A549 (cell line): Measurements from ENCODE around the gene EPS15. TPM values are rescaled to one million over a fixed set of nuclear protein-coding genes. Genes with fewer than 3 reads are reported as not detected.
A peak's percentile ranks its signal among the peaks of the same experiment; 100 is the strongest.

ENCODE experiments used
- ATAC-seq, 2 experiments: fragments of 200-7000 bp in 1 of 2; fragments of >200 bp in 1 of 2; cut with Nextera tagmentation in 1 of 2; cut with Tn5 transposase in 1 of 2; 3 replicates each; pipeline versions ENCODE4 v1.8.0 to v1.9.1; 2018 to 2020; ENCODE audit warnings: mild to moderate bottlenecking in 1 of 2, moderate library complexity in 1 of 2
- CTCF ChIA-PET: fragments of 300-600 bp; sonication (Branson Sonifier 250); formaldehyde crosslinking; extraction: SDS; loops from one replicate; lab custom pipeline; 2021; ENCODE audit warnings: antibody characterized with exemption, inconsistent platforms; lab: Yijun Ruan, JAX
- POLR2A ChIA-PET: fragments of 350-600 bp; formaldehyde crosslinking; extraction: SDS; loops from one replicate; lab custom pipeline; 2021; ENCODE audit warnings: antibody characterized with exemption, inconsistent platforms; lab: Yijun Ruan, JAX
- DNase-seq, 2 experiments: peaks; one replicate each; pipeline versions ENCODE4 v3.0.0 to v3.0.0-alpha.2; 2011 to 2016; ENCODE audit warnings: low read depth in 1 of 2, low spot score in 1 of 2
- FAIRE-seq: peaks from 2 replicates; lab custom pipeline; 2011; peaks lifted over from hg19 to GRCh38; lab: Jason Lieb, UNC
- H3K27ac ChIP-seq, 2 experiments: fragments of >200 bp; sonication (Bioruptor Twin); formaldehyde crosslinking; 3 replicates each; pipeline ENCODE4 v1.5.1; 2016 to 2017
- H3K4me1 ChIP-seq: fragments of >200 bp; sonication (Bioruptor Twin); formaldehyde crosslinking; 3 replicates; pipeline ENCODE4 v1.6.1; 2016
- H3K4me2 ChIP-seq: fragments of >200 bp; sonication (Bioruptor Twin); formaldehyde crosslinking; 3 replicates; pipeline ENCODE4 v1.6.1; 2016
- H3K4me3 ChIP-seq: fragments of >200 bp; sonication (Bioruptor Twin); formaldehyde crosslinking; 3 replicates; pipeline ENCODE4 v1.5.1; 2016
- H3K9me3 ChIP-seq: fragments of >200 bp; sonication (Bioruptor Twin); formaldehyde crosslinking; 3 replicates; pipeline ENCODE4 v1.6.1; 2016
- ATOH8 ChIP-seq: fragments of 250-450 bp; sonication (Bioruptor Pico); IDR thresholded peaks from 2 replicates; pipeline ENCODE4 v1.5.0; 2020; ENCODE audit warnings: low read depth, mild to moderate bottlenecking, moderate library complexity
- CEBPB ChIP-seq, 2 experiments: fragments of >200 bp in 1 of 2; sonication (Bioruptor Twin) in 1 of 2; formaldehyde crosslinking in 1 of 2; IDR thresholded peaks; 2 replicates each; pipeline ENCODE4 v1.6.1; 2012 to 2016
- EHF ChIP-seq: fragments of 250-450 bp; sonication (Bioruptor Pico); IDR thresholded peaks from 2 replicates; pipeline ENCODE4 v1.5.0; 2020; ENCODE audit warnings: mild to moderate bottlenecking
- EHMT2 ChIP-seq: fragments of 200-600 bp; sonication (generic); IDR thresholded peaks from 2 replicates; pipeline ENCODE4 v1.6.1; 2016; ENCODE audit warnings: antibody characterized with exemption, low read depth, mild to moderate bottlenecking, moderate library complexity
- FOSB ChIP-seq: fragments of 250-450 bp; sonication (Bioruptor Pico); IDR thresholded peaks from 2 replicates; pipeline ENCODE4 v1.5.0; 2020; ENCODE audit warnings: mild to moderate bottlenecking, moderate library complexity
- FOSL2 ChIP-seq, 2 experiments: fragments of 450-650 bp in 1 of 2; fragments of >200 bp in 1 of 2; sonication (Bioruptor Twin) in 1 of 2; formaldehyde crosslinking; IDR thresholded peaks; 2 replicates each; pipeline versions ENCODE4 v1.5.0 to v1.6.1; 2016 to 2020; ENCODE audit warnings: mild to moderate bottlenecking in 1 of 2, moderate library complexity in 1 of 2
- FOXS1 ChIP-seq: fragments of 250-450 bp; sonication (Bioruptor Pico); IDR thresholded peaks from 2 replicates; pipeline ENCODE4 v1.5.0; 2020; ENCODE audit warnings: mild to moderate bottlenecking, moderate library complexity
- HEYL ChIP-seq: fragments of 250-450 bp; sonication (Bioruptor Pico); IDR thresholded peaks from 2 replicates; pipeline ENCODE4 v1.8.0; 2021; ENCODE audit warnings: mild to moderate bottlenecking, moderate library complexity
- HMGXB4 ChIP-seq: fragments of 250-450 bp; sonication (Bioruptor Pico); IDR thresholded peaks from 2 replicates; pipeline ENCODE4 v1.5.0; 2021; ENCODE audit warnings: mild to moderate bottlenecking, moderate library complexity, borderline replicate concordance
- HOXA7 ChIP-seq: fragments of 250-450 bp; sonication (Bioruptor Pico); IDR thresholded peaks from 2 replicates; pipeline ENCODE4 v1.5.0; 2020; ENCODE audit warnings: mild to moderate bottlenecking, moderate library complexity
- HOXB13 ChIP-seq: fragments of 250-450 bp; sonication (Bioruptor Pico); IDR thresholded peaks from 2 replicates; pipeline ENCODE4 v1.5.0; 2020; ENCODE audit warnings: low read depth, mild to moderate bottlenecking, moderate library complexity
- KDM1A ChIP-seq: fragments of 200-600 bp; sonication (generic); IDR thresholded peaks from 2 replicates; pipeline ENCODE4 v1.6.1; 2016; ENCODE audit warnings: low read depth, mild to moderate bottlenecking
- MAFK ChIP-seq: fragments of 450-650 bp; IDR thresholded peaks from 2 replicates; pipeline ENCODE4 v1.6.1; 2014; ENCODE audit not compliant: partially characterized antibody
- MAX ChIP-seq: IDR thresholded peaks from 2 replicates; pipeline ENCODE4 v1.6.1; 2012
- MAZ ChIP-seq: fragments of 150-350 bp; IDR thresholded peaks from 2 replicates; pipeline ENCODE4 v1.6.1; 2014; ENCODE audit warnings: antibody characterized with exemption, low read depth, low read length, borderline replicate concordance
- NR3C1 ChIP-seq: fragments of >200 bp; sonication (Bioruptor Twin); formaldehyde crosslinking; IDR thresholded peaks from 3 replicates; pipeline ENCODE4 v1.6.1; 2017
- RAD21 ChIP-seq, 2 experiments: fragments of >200 bp in 1 of 2; sonication (Bioruptor Twin) in 1 of 2; formaldehyde crosslinking in 1 of 2; IDR thresholded peaks in 1 of 2; conservative IDR thresholded peaks in 1 of 2; 2 replicates in 1 of 2; 3 replicates in 1 of 2; pipeline ENCODE4 v1.6.1; 2012 to 2018; ENCODE audit warnings: inconsistent platforms in 1 of 2
- RFX5 ChIP-seq: fragments of 450-650 bp; IDR thresholded peaks from 2 replicates; pipeline ENCODE4 v1.7.1; 2014; ENCODE audit warnings: antibody characterized with exemption, mild to moderate bottlenecking, moderate library complexity
- RNF2 ChIP-seq: fragments of 200-600 bp; sonication (generic); IDR thresholded peaks from 2 replicates; pipeline ENCODE4 v1.6.1; 2016; ENCODE audit warnings: low read depth, mild to moderate bottlenecking, antibody characterized with exemption, moderate library complexity, borderline replicate concordance
- USF2 ChIP-seq: fragments of 450-650 bp; IDR thresholded peaks from 2 replicates; pipeline ENCODE4 v1.6.1; 2014; ENCODE audit warnings: antibody characterized with exemption
- ZFP36 ChIP-seq: fragments of 450-650 bp; IDR thresholded peaks from 2 replicates; pipeline ENCODE4 v1.6.1; 2014; ENCODE audit warnings: borderline replicate concordance; ENCODE audit not compliant: partially characterized antibody
- ZNF302 ChIP-seq: fragments of 250-450 bp; sonication (Bioruptor Pico); IDR thresholded peaks from 2 replicates; pipeline ENCODE4 v1.9.0; 2021; ENCODE audit warnings: inconsistent platforms, mild to moderate bottlenecking, moderate library complexity
- WGBS: methylation state at CpG from one replicate; pipeline ENCODE4 v1.1.6; 2017; ENCODE audit errors: missing lambda C conversion rate; 5-methylcytosine and 5-hydroxymethylcytosine counted together
- polyA plus RNA-seq, 4 experiments: library from polyadenylated mRNA; depleted of rRNA in 3 of 4; stranded (reverse); fragments of >200 nt; fragmentation: RNase III in 1 of 4; extraction: RNeasy Plus Mini Kit Qiagen cat#74134 plus additional on column Dnase treatment in 1 of 4; gene quantifications; 2 replicates in 3 of 4; 3 replicates in 1 of 4; pipeline ENCODE4 v1.2.3, GENCODE V29; 2011 to 2017

Gene EPS15
- polyA plus RNA-seq, 2 of the 4 experiments (the other 2 are of a cell fraction) = 10.9 to 35.4 TPM

- 44% methylated on average over 9 of the region's 12 CpGs for WGBS
- peak overlapping the region; percentile 61 for H3K4me2 ChIP-seq
- H3K4me3 ChIP-seq = no peak overlapping the region
- no peak for TF ChIP-seq RNF2
- TF ChIP-seq CEBPB (IDR thresholded peaks at IDR 0.05) = 0 out of 4 replicates have a peak, but pooled peaks of 1 of the 2 experiments have one; percentile 23
- no peak for TF ChIP-seq FOSL2 (IDR thresholded peaks at IDR 0.05)
- peak; percentile 11; the same call in 1 of the 2 replicates for TF ChIP-seq FOSL2 (CRISPR knock-in tag; IDR thresholded peaks at IDR 0.05)
- no peak for FAIRE-seq
- H3K4me1 ChIP-seq = peaks cover 31% of the 10 kb centered on the region
- no peaks in the 10 kb centered on the region for H3K9me3 ChIP-seq
- peak; percentile 58 to 69 for ATAC-seq
- peak; percentile 32 to 53 for DNase-seq
- H3K27ac ChIP-seq = peak overlapping the region; percentile 81 to 87
- CTCF ChIA-PET = interaction anchor here (3.5 kb wide), 1 partner anchor 17 kb away, joined by 11 read pairs; no protein-coding TSS in a partner anchor
- POLR2A ChIA-PET = interaction anchor here (0.6 kb wide), 1 partner anchor 339 kb away, joined by 3 read pairs; no protein-coding TSS in a partner anchor
Observed at GRCh38 chr1:51313961-51314777, 204.9 kb downstream of the EPS15 start.

GRCh38 chr1:51313268-51313852, 205.7 kb downstream of the EPS15 start:
- ChIA-PET CTCF (interaction anchor here (3.5 kb wide), 1 partner anchor 17 kb away, joined by 11 read pairs; no protein-coding TSS in a partner anchor), POLR2A (no interaction called here)
- no peak for TF ChIP-seq EHMT2
- TF ChIP-seq FOXS1 (CRISPR knock-in tag) = no peak
- peak in 1 of 2 experiments; percentile 22; a peak in 1 of 5 replicates for TF ChIP-seq RAD21 (conservative IDR thresholded peaks at IDR 0.05 in 1 of 2, IDR thresholded peaks at IDR 0.05 in 1 of 2)
- TF ChIP-seq NR3C1 = no peak
- no peak for TF ChIP-seq MAZ
- no peak for TF ChIP-seq FOSB (CRISPR knock-in tag)
- TF ChIP-seq HOXB13 (CRISPR knock-in tag) = no peak
- no peak for TF ChIP-seq KDM1A
- no peak for TF ChIP-seq ATOH8 (CRISPR knock-in tag)
- peaks cover 31% of the 10 kb centered on the region for H3K4me1 ChIP-seq
- peak; percentile 33 to 44 for DNase-seq
- peak; percentile 46 to 80; a peak in 4 of 6 replicates for ATAC-seq
- 84% methylated on average over 5 of the region's 5 CpGs for WGBS
- H3K9me3 ChIP-seq = no peaks in the 10 kb centered on the region
- no peak for FAIRE-seq
- peak overlapping the region; percentile 61 for H3K4me2 ChIP-seq
- H3K27ac ChIP-seq = peak overlapping the region; percentile 81 to 87
- no peak overlapping the region for H3K4me3 ChIP-seq

- TF ChIP-seq EHF (CRISPR knock-in tag) (no peak), ZFP36 (no peak)
- H3K4me1 ChIP-seq = peaks cover 31% of the 10 kb centered on the region
- H3K9me3 ChIP-seq = no peaks in the 10 kb centered on the region
- H3K4me3 ChIP-seq = no peak overlapping the region
- CTCF ChIA-PET = interaction anchor here (3.5 kb wide), 1 partner anchor 16 kb away, joined by 11 read pairs; no protein-coding TSS in a partner anchor
- WGBS = 92% methylated on average over 4 of the region's 4 CpGs
- ATAC-seq (no peak), DNase-seq (no peak), FAIRE-seq (no peak)
- POLR2A ChIA-PET = no interaction called here
- H3K4me2 ChIP-seq = no peak overlapping the region
- H3K27ac ChIP-seq = peak overlapping the region; percentile 81 to 87; a peak in 5 of 6 replicates
Observed at GRCh38 chr1:51312718-51313117, 206.3 kb downstream of the EPS15 start.

GRCh38 chr1:51311826-51312225, 207.2 kb downstream of the EPS15 start:
- H3K9me3 ChIP-seq = no peaks in the 10 kb centered on the region
- ChIA-PET POLR2A (interaction anchor here (0.5 kb wide), 1 partner anchor 335 kb away, joined by 3 read pairs; no protein-coding TSS in a partner anchor), CTCF (interaction anchor here (3.5 kb wide), 1 partner anchor 15 kb away, joined by 11 read pairs; no protein-coding TSS in a partner anchor)
- DNase-seq (no peak), ATAC-seq (no peak), FAIRE-seq (no peak)
- peak overlapping the region in 1 of 2 experiments; percentile 31; a peak in 3 of 6 replicates for H3K27ac ChIP-seq
- H3K4me1 ChIP-seq = peaks cover 33% of the 10 kb centered on the region
- no peak overlapping the region for H3K4me2 ChIP-seq
- WGBS = 88% methylated on average over 5 of the region's 5 CpGs
- H3K4me3 ChIP-seq = no peak overlapping the region
- TF ChIP-seq MAFK (no peak), MAX (no peak), ZNF302 (no peak), USF2 (no peak), HMGXB4 (no peak), RFX5 (no peak), HOXB13 (CRISPR knock-in tag) (no peak), HOXA7 (CRISPR knock-in tag) (no peak), HEYL (CRISPR knock-in tag) (no peak), RNF2 (no peak), EHMT2 (no peak)
